ENCODE data around the gene NOTUM. TPM values are rescaled to one million over a fixed set of nuclear protein-coding genes. Genes with fewer than 3 reads are reported as not detected.
"Not testable (repeated sequence)": the region's sequence is repeated elsewhere in the genome, so short reads cannot be mapped to it uniquely, and the experiment has no call there.

The NOTUM gene
- total RNA-seq, 4 donors from 2014 or later, result 0.40 TPM; not detected in 3

DNA sequence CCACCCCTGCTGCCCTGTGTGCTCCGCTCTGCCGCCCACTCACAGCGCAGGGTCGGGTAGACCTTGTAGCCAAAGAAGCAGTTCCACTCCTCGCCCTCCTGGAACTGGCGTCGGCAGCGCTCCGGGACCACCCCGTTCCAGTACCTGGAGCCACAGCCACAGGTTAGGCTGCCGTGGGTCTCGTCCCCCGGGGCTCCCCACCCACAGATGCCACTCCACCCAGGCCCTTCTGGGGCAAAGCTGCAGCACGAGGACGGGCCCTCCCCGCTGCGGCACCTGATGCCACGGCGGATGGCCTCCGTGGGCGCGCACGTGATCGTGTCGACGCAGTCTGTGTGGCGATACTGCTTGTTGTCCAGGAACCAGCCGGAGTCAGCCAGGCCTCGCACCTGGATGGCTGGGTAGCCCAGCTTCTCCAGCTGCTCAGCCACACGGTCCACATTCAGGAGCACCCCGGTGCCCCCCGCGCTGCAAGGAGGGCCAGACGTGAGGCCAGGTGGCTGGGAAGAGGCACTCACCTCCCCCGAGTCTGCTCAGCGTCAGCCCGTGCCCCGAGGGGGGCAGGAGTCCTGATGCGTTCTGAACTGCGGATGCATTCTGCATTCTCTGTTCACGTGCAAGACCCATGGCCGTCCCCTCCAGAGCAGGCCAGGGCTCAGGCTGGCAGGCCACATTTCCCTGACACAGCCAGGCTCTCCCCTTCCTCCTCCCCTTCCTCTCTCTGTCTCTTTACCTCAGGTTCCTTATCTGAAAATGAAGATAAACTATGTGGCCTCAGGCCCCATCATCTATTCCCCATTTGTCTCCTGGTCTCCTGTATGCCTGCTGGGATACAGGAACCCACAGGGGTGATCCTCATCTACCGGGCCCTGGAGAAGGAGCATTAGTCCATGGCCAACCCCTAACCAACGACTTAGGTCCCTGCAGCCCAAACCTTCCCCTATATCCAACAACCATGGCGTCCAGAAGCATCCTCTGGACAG, 4.1 kb downstream of the NOTUM start:
- H3K27ac ChIP-seq, result no peak overlapping the region
- no peaks in the 10 kb centered on the region for H3K9me3 ChIP-seq
- no peak for DNase-seq
- H3K4me3 ChIP-seq (replicated peaks in 1 of 3), result no peak overlapping the region
- H3K27me3 ChIP-seq, result peaks cover 23% of the 10 kb centered on the region
- intact Hi-C loops (cut with DNase I), result loop anchor here (5.0 kb wide), 1 partner anchor 195 kb away; no protein-coding TSS in a partner anchor
- no peaks in the 10 kb centered on the region for H3K36me3 ChIP-seq
- no peak for TF ChIP-seq POLR2A (IDR thresholded peaks at IDR 0.05)
- TF ChIP-seq, protein P1, sequence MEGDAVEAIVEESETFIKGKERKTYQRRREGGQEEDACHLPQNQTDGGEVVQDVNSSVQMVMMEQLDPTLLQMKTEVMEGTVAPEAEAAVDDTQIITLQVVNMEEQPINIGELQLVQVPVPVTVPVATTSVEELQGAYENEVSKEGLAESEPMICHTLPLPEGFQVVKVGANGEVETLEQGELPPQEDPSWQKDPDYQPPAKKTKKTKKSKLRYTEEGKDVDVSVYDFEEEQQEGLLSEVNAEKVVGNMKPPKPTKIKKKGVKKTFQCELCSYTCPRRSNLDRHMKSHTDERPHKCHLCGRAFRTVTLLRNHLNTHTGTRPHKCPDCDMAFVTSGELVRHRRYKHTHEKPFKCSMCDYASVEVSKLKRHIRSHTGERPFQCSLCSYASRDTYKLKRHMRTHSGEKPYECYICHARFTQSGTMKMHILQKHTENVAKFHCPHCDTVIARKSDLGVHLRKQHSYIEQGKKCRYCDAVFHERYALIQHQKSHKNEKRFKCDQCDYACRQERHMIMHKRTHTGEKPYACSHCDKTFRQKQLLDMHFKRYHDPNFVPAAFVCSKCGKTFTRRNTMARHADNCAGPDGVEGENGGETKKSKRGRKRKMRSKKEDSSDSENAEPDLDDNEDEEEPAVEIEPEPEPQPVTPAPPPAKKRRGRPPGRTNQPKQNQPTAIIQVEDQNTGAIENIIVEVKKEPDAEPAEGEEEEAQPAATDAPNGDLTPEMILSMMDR (IDR thresholded peaks at IDR 0.05), result no peak
- peaks cover 6 to 22% of the 10 kb centered on the region in 2 donors for H3K4me1 ChIP-seq
- WGBS, 2 donors, result 80 to 81% methylated on average over 14 to 32 of the region's 45 CpGs

DNA sequence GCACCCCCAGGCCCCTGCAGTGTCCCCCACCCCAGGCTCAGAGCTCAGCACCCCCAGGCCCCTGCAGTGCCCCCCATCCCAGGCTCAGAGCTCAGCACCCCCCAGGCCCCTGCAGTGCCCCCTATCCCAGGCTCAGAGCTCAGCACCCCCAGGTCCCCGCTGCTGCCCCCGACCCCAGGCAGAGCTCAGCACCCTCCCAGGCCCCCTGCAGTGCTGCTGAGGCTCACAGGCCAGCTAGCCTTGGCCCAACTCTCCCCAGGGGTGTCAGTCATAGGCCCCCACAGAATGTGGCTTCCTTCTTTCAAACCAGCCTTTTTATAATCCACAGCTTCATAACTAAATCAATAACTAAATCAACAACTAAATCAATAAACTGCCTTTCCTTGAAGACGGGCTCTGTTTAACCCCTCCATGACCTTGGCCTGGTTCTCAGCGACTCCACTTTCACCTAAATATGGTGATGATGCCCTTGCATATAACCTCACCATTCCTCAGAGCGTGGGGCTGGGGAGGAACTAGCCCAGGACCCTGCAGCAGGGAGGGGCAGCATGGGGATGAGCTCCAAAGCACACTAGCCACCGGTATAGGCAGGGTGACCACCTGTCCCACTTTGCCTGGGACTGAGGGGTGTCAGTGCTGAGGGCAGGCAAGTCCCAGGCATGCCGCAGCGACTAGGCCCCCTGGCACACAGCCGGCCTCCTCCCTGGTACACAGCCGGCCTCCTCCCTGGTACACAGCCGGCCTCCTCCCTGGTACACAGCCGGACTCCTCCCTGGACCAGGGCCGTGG, 5.0 kb downstream of the NOTUM start:
- intact Hi-C loops (cut with DNase I), result loop anchor here (5.0 kb wide), 1 partner anchor 196 kb away; no protein-coding TSS in a partner anchor
- peaks cover 20% of the 10 kb centered on the region for H3K27me3 ChIP-seq
- no peak for DNase-seq
- H3K4me3 ChIP-seq (replicated peaks in 1 of 3), result no peak overlapping the region
- H3K9me3 ChIP-seq, result no peaks in the 10 kb centered on the region
- 82 to 85% methylated on average over 7 to 11 of the region's 13 CpGs for WGBS, 2 donors
- no peaks in the 10 kb centered on the region for H3K36me3 ChIP-seq
- H3K4me1 ChIP-seq, result peaks cover 6 to 17% of the 10 kb centered on the region in 2 donors
- TF ChIP-seq POLR2A (IDR thresholded peaks at IDR 0.05), result no peak
- TF ChIP-seq, protein P1 (IDR thresholded peaks at IDR 0.05), result no peak
- H3K27ac ChIP-seq, result no peak overlapping the region

DNA sequence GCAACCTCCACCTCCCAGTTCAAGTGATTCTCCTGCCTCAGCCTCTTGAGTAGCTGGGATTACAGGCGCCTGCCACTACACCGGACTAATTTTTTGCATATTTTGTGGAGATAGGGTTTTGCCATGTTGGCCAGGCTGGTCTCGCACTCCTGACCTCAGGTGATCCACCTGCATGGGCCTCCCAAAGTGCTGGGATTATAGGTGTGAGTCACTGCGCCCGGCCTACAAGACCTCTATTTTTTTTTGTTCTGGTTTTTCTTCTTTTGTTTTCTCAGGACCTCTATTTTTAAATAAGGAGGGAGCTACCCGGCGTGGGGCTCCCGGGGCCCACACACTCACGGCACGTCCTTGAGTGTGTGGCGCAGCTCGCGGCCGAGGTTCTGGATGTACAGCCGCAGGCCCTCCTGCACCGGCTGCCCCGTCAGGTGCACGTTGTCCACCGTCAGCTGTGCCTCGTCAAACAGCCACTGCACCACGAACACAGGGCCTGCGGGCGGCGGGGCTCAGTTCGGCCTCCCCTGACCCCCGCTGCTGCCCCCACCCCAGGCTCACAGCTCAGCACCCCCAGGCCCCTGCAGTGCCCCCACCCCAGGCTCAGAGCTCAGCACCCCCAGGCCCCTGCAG, 5.8 kb downstream of the NOTUM start:
- intact Hi-C loops (cut with DNase I), result loop anchor here (5.0 kb wide), 1 partner anchor 197 kb away; no protein-coding TSS in a partner anchor
- Histone ChIP-seq H3K27ac (no peak overlapping the region), H3K4me3 (replicated peaks in 1 of 3) (no peak overlapping the region), H3K27me3 (peaks cover 16% of the 10 kb centered on the region), H3K36me3 (no peaks in the 10 kb centered on the region), H3K4me1 (peaks cover 2 to 12% of the 10 kb centered on the region in 2 donors), H3K9me3 (no peaks in the 10 kb centered on the region)
- DNase-seq, result no peak
- WGBS, 2 donors, result 78% methylated on average over 21 to 26 of the region's 26 CpGs
- no peak for TF ChIP-seq POLR2A (IDR thresholded peaks at IDR 0.05)
- TF ChIP-seq, protein P1 (IDR thresholded peaks at IDR 0.05), result no peak

DNA sequence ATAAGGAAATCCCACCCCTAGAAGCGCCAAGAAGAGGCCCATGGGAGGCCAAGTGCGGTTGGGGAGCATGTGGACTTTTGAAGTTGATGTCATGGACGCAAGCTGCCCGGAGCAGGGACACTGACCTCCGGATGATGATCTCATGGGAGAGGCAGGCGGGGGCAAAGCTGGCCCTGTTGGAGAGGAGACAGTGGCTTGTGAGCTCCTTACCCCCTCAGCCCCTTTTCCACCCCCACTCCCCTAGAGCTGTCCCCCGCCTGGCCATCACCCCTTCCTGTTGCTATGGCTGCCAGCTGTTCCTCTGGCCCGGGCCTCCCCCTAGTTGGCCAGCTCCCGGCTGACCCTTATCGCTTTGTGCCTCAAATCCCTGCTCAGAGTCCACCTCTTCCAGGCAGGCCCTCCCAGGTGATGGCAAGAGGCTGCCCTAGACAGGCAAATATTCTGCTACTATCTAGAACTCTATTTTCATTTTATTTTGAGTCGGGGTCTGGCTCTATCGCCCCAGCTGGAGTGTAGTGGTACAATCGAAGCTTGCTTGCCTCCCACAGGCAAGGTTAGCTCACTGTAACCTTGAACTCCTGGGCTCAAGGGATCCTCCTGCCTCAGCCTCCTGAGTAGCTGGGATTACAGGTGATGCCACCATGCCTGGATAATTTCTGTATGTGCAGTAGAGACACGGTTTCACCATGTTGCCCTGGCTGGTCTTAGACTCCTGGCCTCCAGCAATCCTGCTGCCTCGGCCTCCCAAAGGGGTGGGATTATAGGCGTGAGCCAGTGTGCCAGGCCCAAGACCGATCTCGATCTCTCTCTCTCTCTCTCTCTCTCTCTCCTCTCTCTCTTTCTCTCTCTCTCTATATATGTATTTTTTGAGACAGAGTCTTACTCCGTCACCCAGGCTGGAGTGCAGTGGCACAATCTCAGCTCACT, 6.6 kb downstream of the NOTUM start:
- H3K4me1 ChIP-seq, result peaks cover 0 to 4% of the 10 kb centered on the region in 2 donors
- H3K9me3 ChIP-seq, result no peaks in the 10 kb centered on the region
- 86 to 88% methylated on average over 15 to 19 of the region's 19 CpGs for WGBS, 2 donors
- no peaks in the 10 kb centered on the region for H3K36me3 ChIP-seq
- peaks cover 13% of the 10 kb centered on the region for H3K27me3 ChIP-seq
- H3K4me3 ChIP-seq (replicated peaks in 1 of 3), result no peak overlapping the region
- intact Hi-C loops (cut with DNase I), result loop anchor here (5.0 kb wide), 1 partner anchor 198 kb away; no protein-coding TSS in a partner anchor
- no peak overlapping the region for H3K27ac ChIP-seq
- TF ChIP-seq POLR2A (IDR thresholded peaks at IDR 0.05), result no peak
- TF ChIP-seq, protein P1 (IDR thresholded peaks at IDR 0.05), result no peak
- DNase-seq, result no peak

DNA sequence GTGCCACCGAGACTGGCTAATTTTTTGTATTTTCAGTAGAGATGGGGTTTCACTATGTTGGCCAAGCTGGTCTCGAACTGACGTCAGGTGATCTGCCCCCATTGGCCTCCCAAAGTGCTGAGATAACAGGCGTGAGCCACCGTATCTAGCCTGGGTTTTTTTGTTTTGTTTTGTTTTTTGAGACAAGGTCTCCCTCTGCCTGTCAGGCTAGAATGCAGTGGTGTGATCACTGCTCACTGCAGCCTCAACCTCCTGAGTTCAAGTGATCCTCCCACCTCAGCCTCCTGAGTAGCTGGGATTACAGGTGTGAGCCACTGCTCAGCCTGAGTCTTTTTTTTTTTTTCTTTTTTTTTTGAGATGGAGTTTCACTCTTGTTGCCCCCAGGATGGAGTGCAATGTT, 7.5 kb downstream of the NOTUM start:
- H3K27me3 ChIP-seq; H3K36me3 ChIP-seq; intact Hi-C loops (cut with DNase I); H3K9me3 ChIP-seq; DNase-seq; H3K27ac ChIP-seq; H3K4me1 ChIP-seq; H3K4me3 ChIP-seq (replicated peaks in 1 of 3): not testable (repeated sequence)
- WGBS, 2 donors, result 69 to 77% methylated on average over 5 of the region's 5 CpGs

Data from thyroid gland (tissue), 4 donors.